GM23338 (cell line): ENCODE data around the gene EXOC6. TPM values are rescaled to one million over a fixed set of nuclear protein-coding genes. Genes with fewer than 3 reads are reported as not detected.

ENCODE experiments used
- ATAC-seq: fragments of 200-7000 bp; cut with Tn5 transposase; 3 replicates; pipeline ENCODE4 v1.9.1; 2020
- DNase-seq: peaks from one replicate; pipeline ENCODE4 v3.0.0-alpha.2; 2015; ENCODE audit warnings: low spot score
- H2AFZ ChIP-seq: fragments of 200-600 bp; sonication (generic); 2 replicates; pipeline ENCODE4 v1.8.0; 2016; ENCODE audit warnings: antibody characterized with exemption, mild to moderate bottlenecking, moderate library complexity
- H3F3A ChIP-seq: fragments of 200-600 bp; sonication (generic); replicated peaks from 2 replicates; pipeline ENCODE4 v1.8.0; 2017; ENCODE audit warnings: antibody characterized with exemption, mixed run types, low read depth
- H3K27ac ChIP-seq: fragments of 200-600 bp; sonication (generic); 2 replicates; pipeline ENCODE4 v1.6.1; 2016; ENCODE audit warnings: low read depth
- H3K27me3 ChIP-seq: fragments of 200-600 bp; sonication (generic); 2 replicates; pipeline ENCODE4 v1.8.0; 2016; ENCODE audit warnings: mild to moderate bottlenecking, mixed run types, moderate library complexity; ENCODE audit not compliant: insufficient read depth
- H3K36me3 ChIP-seq: fragments of 200-600 bp; sonication (generic); 2 replicates; pipeline ENCODE4 v1.8.0; 2016; ENCODE audit warnings: mild to moderate bottlenecking; ENCODE audit not compliant: insufficient read depth
- H3K4me1 ChIP-seq: fragments of 200-600 bp; sonication (generic); 2 replicates; pipeline ENCODE4 v1.8.0; 2016; ENCODE audit warnings: mild to moderate bottlenecking, moderate library complexity; ENCODE audit not compliant: insufficient read depth
- H3K4me2 ChIP-seq: fragments of 200-600 bp; sonication (generic); 2 replicates; pipeline ENCODE4 v1.7.1; 2017; ENCODE audit warnings: mixed run types
- H3K4me3 ChIP-seq: fragments of 200-600 bp; sonication (generic); 2 replicates; pipeline ENCODE4 v1.6.1; 2016; ENCODE audit warnings: mixed run types
- H3K79me2 ChIP-seq: fragments of 200-600 bp; sonication (generic); replicated peaks from 2 replicates; pipeline ENCODE4 v1.8.0; 2017; ENCODE audit warnings: mild to moderate bottlenecking; ENCODE audit not compliant: insufficient read depth
- H3K9me2 ChIP-seq: fragments of 200-600 bp; sonication (generic); 2 replicates; pipeline ENCODE4 v1.8.0; 2017; ENCODE audit not compliant: insufficient read depth
- H4K20me1 ChIP-seq: fragments of 200-600 bp; sonication (generic); replicated peaks from 2 replicates; pipeline ENCODE4 v1.8.0; 2017; ENCODE audit warnings: mild to moderate bottlenecking; ENCODE audit not compliant: insufficient read depth
- H3K27ac Mint-ChIP-seq: 2 replicates; pipeline ENCODE4 v1.8.0; 2020; ENCODE audit warnings: inconsistent platforms, mild to moderate bottlenecking, moderate library complexity, mixed read lengths
- H3K27me3 Mint-ChIP-seq: 3 replicates; pipeline ENCODE4 v1.8.0; 2022; ENCODE audit warnings: low read depth, mild to moderate bottlenecking, moderate library complexity, mixed read lengths, inconsistent platforms; ENCODE audit not compliant: insufficient read depth, poor library complexity
- H3K36me3 Mint-ChIP-seq: 3 replicates; pipeline ENCODE4 v1.8.0; 2021; ENCODE audit warnings: low read depth, mild to moderate bottlenecking, inconsistent platforms, moderate library complexity, mixed read lengths
- H3K4me1 Mint-ChIP-seq: 3 replicates; pipeline ENCODE4 v1.8.0; 2020; ENCODE audit warnings: mild to moderate bottlenecking, inconsistent platforms, mixed read lengths
- H3K4me3 Mint-ChIP-seq: 3 replicates; pipeline ENCODE4 v1.8.0; 2021; ENCODE audit warnings: moderate library complexity, mild to moderate bottlenecking, inconsistent platforms, mixed read lengths
- H3K9me3 Mint-ChIP-seq: 3 replicates; pipeline ENCODE4 v1.8.0; 2020; ENCODE audit warnings: moderate library complexity, mild to moderate bottlenecking, inconsistent platforms, mixed read lengths
- CREB1 ChIP-seq: fragments of 250-450 bp; sonication (Bioruptor Pico); IDR thresholded peaks from 2 replicates; pipeline ENCODE4 v1.5.0; 2020; ENCODE audit warnings: low read depth, mild to moderate bottlenecking, moderate library complexity
- CTCF ChIP-seq, 2 experiments: fragments of 200-600 bp in 1 of 2; sonication (generic) in 1 of 2; conservative IDR thresholded peaks; 2 replicates each; pipeline versions ENCODE4 v1.5.1 to v1.6.1; 2016 to 2017; ENCODE audit warnings: antibody characterized with exemption in 2 of 2, low read depth in 2 of 2, mild to moderate bottlenecking in 2 of 2, moderate library complexity in 1 of 2
- ETS1 ChIP-seq: IDR thresholded peaks from 2 replicates; pipeline ENCODE4 v1.6.1; 2016; ENCODE audit warnings: antibody characterized with exemption
- EZH2 ChIP-seq: fragments of 200-600 bp; sonication (generic); IDR thresholded peaks from one replicate; pipeline ENCODE4 v1.8.0; 2017; ENCODE audit warnings: antibody characterized with exemption, mild to moderate bottlenecking, low read depth; ENCODE audit not compliant: unreplicated experiment
- EZH2phosphoT487 ChIP-seq: fragments of 200-600 bp; sonication (generic); IDR thresholded peaks from one replicate; pipeline ENCODE4 v1.8.1; 2018; ENCODE audit warnings: antibody characterized with exemption; ENCODE audit not compliant: unreplicated experiment
- JUNB ChIP-seq: IDR thresholded peaks from one replicate; pipeline ENCODE4 v1.6.1; 2016; ENCODE audit warnings: antibody characterized with exemption; ENCODE audit not compliant: unreplicated experiment
- NANOG ChIP-seq: IDR thresholded peaks from 2 replicates; pipeline ENCODE4 v1.6.1; 2016; ENCODE audit warnings: antibody characterized with exemption, borderline replicate concordance
- POLR2AphosphoS5 ChIP-seq: IDR thresholded peaks from 2 replicates; pipeline ENCODE4 v1.6.1; 2016; ENCODE audit warnings: antibody characterized with exemption, low read depth
- REST ChIP-seq: IDR thresholded peaks from one replicate; pipeline ENCODE4 v1.6.1; 2018; ENCODE audit warnings: antibody characterized with exemption; ENCODE audit not compliant: unreplicated experiment
- STAT1 ChIP-seq: IDR thresholded peaks from one replicate; pipeline ENCODE4 v1.6.1; 2016; ENCODE audit warnings: antibody characterized with exemption; ENCODE audit not compliant: unreplicated experiment
- ZNF114 ChIP-seq: fragments of 250-450 bp; sonication (Bioruptor Pico); IDR thresholded peaks from 2 replicates; pipeline ENCODE4 v1.5.0; 2020; ENCODE audit warnings: mild to moderate bottlenecking, moderate library complexity
- ZNF331 ChIP-seq: fragments of 250-450 bp; sonication (Bioruptor Pico); IDR thresholded peaks from 2 replicates; pipeline ENCODE4 v1.5.0; 2020; ENCODE audit warnings: low read depth, mild to moderate bottlenecking, moderate library complexity
- ZNF462 ChIP-seq: fragments of 250-450 bp; sonication (Bioruptor Pico); IDR thresholded peaks from 2 replicates; pipeline ENCODE4 v1.5.0; 2020; ENCODE audit warnings: mild to moderate bottlenecking, moderate library complexity
- polyA plus RNA-seq: library from polyadenylated mRNA; unstranded; fragments of >200 nt; fragmentation: Nextera tagmentation; extraction: Ambion mirVana; gene quantifications from 2 replicates; pipeline ENCODE4 v1.2.1, GENCODE V29; 2016
- total RNA-seq: library from RNA; depleted of rRNA; stranded (reverse); fragments of >200 nt; shearing (Covaris generic); gene quantifications from 2 replicates; pipeline ENCODE4 v1.2.3, GENCODE V29; 2014

The EXOC6 gene
- total and polyA plus RNA-seq, 2 experiments from 2014 or later = 5.0 to 6.0 TPM

GRCh38 chr10:92867235-92867634 is 18.9 kb downstream of the EXOC6 start:
- no peak for ATAC-seq
- Mint-ChIP-seq H3K27me3 (no peaks in the 10 kb centered on the region), H3K4me3 (no peak overlapping the region), H3K27ac (no peak overlapping the region), H3K9me3 (no peaks in the 10 kb centered on the region), H3K4me1 (no peaks in the 10 kb centered on the region), H3K36me3 (no peaks in the 10 kb centered on the region)
- Histone ChIP-seq H3K4me1 (no peaks in the 10 kb centered on the region), H3K27ac (no peak overlapping the region), H3K79me2 (no peaks in the 10 kb centered on the region), H2AFZ (no peak overlapping the region), H3K27me3 (no peaks in the 10 kb centered on the region), H3K9me2 (no peaks in the 10 kb centered on the region), H3K36me3 (no peaks in the 10 kb centered on the region), H4K20me1 (no peaks in the 10 kb centered on the region), H3K4me2 (no peak overlapping the region), H3F3A (no peaks in the 10 kb centered on the region), H3K4me3 (no peak overlapping the region)
- DNase-seq = no peak
- TF ChIP-seq POLR2AphosphoS5 = no peak
- no peak for TF ChIP-seq NANOG
- no peak for TF ChIP-seq JUNB
- no peak for TF ChIP-seq ETS1
- no peak for TF ChIP-seq EZH2
- TF ChIP-seq EZH2phosphoT487 = no peak
- TF ChIP-seq STAT1 = no peak
- TF ChIP-seq ZNF114 (CRISPR knock-in tag) = no peak
- no peak for TF ChIP-seq ZNF462
- no peak for TF ChIP-seq CTCF (conservative IDR thresholded peaks at IDR 0.05; ENCODE audit: low read depth in 2 of 2)
- TF ChIP-seq ZNF331 (CRISPR knock-in tag) = no peak
- TF ChIP-seq CREB1 = no peak
- TF ChIP-seq REST = no peak
